Neuron (in vitro differentiated cells): ENCODE results near the gene CTAGE6.
"Not testable (repeated sequence)": the region's sequence is repeated elsewhere in the genome, so short reads cannot be mapped to it uniquely, and the experiment has no call there.

Experiments
- H2AFZ ChIP-seq: one replicate; pipeline ENCODE4 v1.6.1; 2013; ENCODE audit warnings: low read depth, mild to moderate bottlenecking, inconsistent platforms, low read length, moderate library complexity
- H3K27me3 ChIP-seq: one replicate; pipeline ENCODE4 v1.6.1; 2013; ENCODE audit warnings: low read length; ENCODE audit not compliant: insufficient read depth
- H3K36me3 ChIP-seq: one replicate; pipeline ENCODE4 v1.6.1; 2013; ENCODE audit warnings: low read length; ENCODE audit not compliant: insufficient read depth
- H3K4me1 ChIP-seq: one replicate; pipeline ENCODE4 v1.6.1; 2013; ENCODE audit warnings: low read length; ENCODE audit not compliant: insufficient read depth
- H3K4me3 ChIP-seq: 2 replicates; pipeline ENCODE4 v1.5.1; 2013; ENCODE audit warnings: mild to moderate bottlenecking, low read length, moderate library complexity
- H3K9me3 ChIP-seq: one replicate; pipeline ENCODE4 v1.6.1; 2013; ENCODE audit warnings: low read length

Gene CTAGE6

GRCh38 chr7:143757596-143757995 is at the start of gene CTAGE6:
Gene CTAGE6, minus strand, starts transcription at chr7:143757696. Its CDS starts 38 bp downstream, at chr7:143757658.
- not testable (repeated sequence) for H3K4me1 ChIP-seq, H3K27me3 ChIP-seq, H3K9me3 ChIP-seq, H3K4me3 ChIP-seq, H2AFZ ChIP-seq, H3K36me3 ChIP-seq

GRCh38 chr7:143806664-143807071 is 49.2 kb upstream of the CTAGE6 start:
- H3K4me1 ChIP-seq, H3K36me3 ChIP-seq, H3K27me3 ChIP-seq: not testable (repeated sequence)

GRCh38 chr7:143797896-143798290 is 40.4 kb upstream of the CTAGE6 start:
- H3K9me3 ChIP-seq, H3K4me1 ChIP-seq, H3K36me3 ChIP-seq, H3K27me3 ChIP-seq, H3K4me3 ChIP-seq, H2AFZ ChIP-seq: not testable (repeated sequence)

More at GRCh38 chr7:143806664-143807071, 49.2 kb upstream of the CTAGE6 start:
- not testable (repeated sequence) for H3K4me3 ChIP-seq, H2AFZ ChIP-seq, H3K9me3 ChIP-seq

GRCh38 chr7:143797119-143797895 is 39.8 kb upstream of the CTAGE6 start:
- not testable (repeated sequence) for H3K4me3 ChIP-seq, H3K36me3 ChIP-seq, H3K27me3 ChIP-seq, H3K9me3 ChIP-seq, H3K4me1 ChIP-seq, H2AFZ ChIP-seq

DNA sequence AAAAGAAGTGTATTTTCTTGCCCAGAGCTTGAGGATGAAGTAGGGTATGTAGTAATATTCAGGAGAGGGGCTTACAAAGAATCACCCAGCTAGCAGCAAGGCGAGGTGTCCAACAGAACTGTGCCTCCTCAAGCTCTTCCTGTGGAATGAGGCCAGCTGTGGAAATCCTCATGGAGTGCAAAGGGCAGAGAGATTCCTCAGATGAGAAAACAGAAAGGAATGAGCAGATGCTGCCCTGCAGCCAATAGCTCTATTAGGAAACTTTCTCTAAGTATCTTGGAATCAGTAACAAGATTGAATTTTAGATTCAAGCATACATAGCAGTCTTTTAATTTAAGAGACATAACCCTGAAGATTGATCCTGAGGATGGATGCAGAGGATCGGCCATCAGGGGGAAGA is 38.2 kb upstream of the CTAGE6 start:
- H3K4me1 ChIP-seq, H3K36me3 ChIP-seq, H3K4me3 ChIP-seq, H3K9me3 ChIP-seq, H2AFZ ChIP-seq, H3K27me3 ChIP-seq: not testable (repeated sequence)

- H2AFZ ChIP-seq, H3K36me3 ChIP-seq, H3K27me3 ChIP-seq, H3K4me1 ChIP-seq, H3K9me3 ChIP-seq, H3K4me3 ChIP-seq: not testable (repeated sequence)
Observed at GRCh38 chr7:143792633-143793032, 35.1 kb upstream of the CTAGE6 start.

- not testable (repeated sequence) for H2AFZ ChIP-seq, H3K4me1 ChIP-seq, H3K4me3 ChIP-seq, H3K36me3 ChIP-seq, H3K9me3 ChIP-seq, H3K27me3 ChIP-seq
Observed at GRCh38 chr7:143785415-143786182, 28.1 kb upstream of the CTAGE6 start.

DNA sequence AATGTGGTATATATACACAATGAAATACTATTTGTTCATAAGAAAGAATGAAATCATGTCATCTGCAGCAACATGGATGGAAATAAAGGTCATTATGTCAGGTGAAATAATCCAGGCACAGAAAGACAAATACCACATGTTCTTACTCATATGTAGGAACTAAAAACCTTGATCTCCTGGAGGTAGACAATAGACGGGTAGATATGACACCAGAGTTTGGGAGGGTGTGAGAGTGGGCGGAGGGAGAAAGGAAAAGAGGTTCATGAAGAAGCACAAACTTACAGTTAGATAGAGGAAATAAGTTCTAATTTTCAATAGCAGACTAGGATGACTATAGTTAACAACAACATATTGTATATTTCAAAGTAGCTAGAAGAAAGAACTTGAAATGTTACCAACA is 22.1 kb upstream of the CTAGE6 start:
- H3K4me3 ChIP-seq, H2AFZ ChIP-seq, H3K4me1 ChIP-seq, H3K9me3 ChIP-seq, H3K36me3 ChIP-seq, H3K27me3 ChIP-seq: not testable (repeated sequence)

DNA sequence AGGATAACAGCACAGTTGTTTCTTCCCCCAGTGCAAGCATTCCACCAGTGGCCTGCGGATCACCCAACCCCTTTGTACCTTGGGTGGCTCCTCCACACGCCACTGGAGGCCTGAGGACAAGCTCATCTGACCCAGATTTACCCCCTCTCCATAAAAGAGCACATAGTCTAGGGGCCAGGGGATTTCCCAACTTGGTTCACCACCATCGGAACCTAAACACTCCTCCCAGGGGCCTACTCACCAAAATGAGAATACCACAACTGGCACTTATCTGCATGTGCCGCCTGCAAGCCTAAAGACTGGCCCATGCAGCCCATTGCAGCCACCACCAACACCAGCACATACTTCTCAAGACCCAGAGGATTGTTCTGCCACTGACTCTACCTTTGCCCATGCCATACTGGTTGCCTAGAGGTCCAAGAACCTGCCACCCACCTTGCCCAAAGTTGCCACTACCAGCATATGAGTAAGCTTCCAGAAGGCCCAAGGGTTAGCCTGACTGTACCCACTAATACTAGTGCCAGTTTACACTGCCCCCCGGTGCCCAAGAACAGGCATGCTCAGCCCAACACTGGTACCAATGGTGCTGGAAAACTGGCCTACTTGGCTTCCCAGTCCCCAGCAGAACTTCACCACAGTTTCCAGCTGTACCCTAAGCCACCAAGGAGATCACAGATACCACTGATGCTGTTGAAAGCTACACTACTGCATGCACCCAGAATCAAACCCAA is 15.4 kb upstream of the CTAGE6 start:
- not testable (repeated sequence) for H3K4me1 ChIP-seq, H3K9me3 ChIP-seq, H3K27me3 ChIP-seq, H3K4me3 ChIP-seq, H2AFZ ChIP-seq, H3K36me3 ChIP-seq

DNA sequence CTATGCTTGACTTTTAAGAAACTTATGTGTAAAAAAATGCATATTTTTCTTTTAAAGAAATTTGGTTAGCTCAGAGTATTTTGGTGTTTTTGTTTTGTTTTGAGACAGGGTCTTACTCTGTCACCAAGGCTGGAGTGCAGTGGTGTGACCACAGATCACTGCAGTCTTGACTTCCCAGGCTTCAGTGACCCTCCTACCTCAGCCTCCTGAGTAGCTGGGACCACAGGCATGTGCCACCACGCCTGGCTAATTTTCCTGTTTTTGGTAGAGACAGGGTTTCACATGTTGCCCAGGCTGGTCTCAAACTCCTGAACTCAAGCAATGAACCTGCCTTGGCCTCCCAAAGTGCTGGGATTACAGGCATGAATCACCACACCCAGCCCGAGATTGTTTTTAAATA is 10.0 kb upstream of the CTAGE6 start:
- H3K9me3 ChIP-seq, H3K4me1 ChIP-seq, H3K27me3 ChIP-seq, H3K36me3 ChIP-seq, H3K4me3 ChIP-seq, H2AFZ ChIP-seq: not testable (repeated sequence)

DNA sequence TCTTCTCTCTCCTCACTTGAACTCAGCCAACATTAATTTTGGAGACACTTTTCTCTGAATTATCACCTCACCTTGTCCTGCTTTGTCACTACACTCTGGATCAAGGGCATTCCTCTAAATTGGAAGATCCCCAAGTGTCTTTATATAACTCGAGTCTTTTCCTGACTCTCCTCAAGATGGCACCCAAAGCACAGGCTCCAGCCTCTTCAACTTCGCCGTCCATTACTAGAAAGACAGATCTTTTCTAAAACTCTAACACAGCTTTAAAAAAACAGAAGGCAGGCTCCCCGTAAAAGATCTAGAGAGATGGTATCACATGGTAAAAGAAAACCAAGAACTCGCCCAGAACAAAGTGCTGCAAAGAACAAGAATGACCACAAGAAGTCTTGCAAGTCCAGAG is 8.2 kb upstream of the CTAGE6 start:
- not testable (repeated sequence) for H3K27me3 ChIP-seq, H3K36me3 ChIP-seq, H3K9me3 ChIP-seq, H3K4me1 ChIP-seq, H3K4me3 ChIP-seq, H2AFZ ChIP-seq

GRCh38 chr7:143763065-143763464 is 5.6 kb upstream of the CTAGE6 start:
- not testable (repeated sequence) for H3K4me1 ChIP-seq, H3K9me3 ChIP-seq, H3K4me3 ChIP-seq, H3K36me3 ChIP-seq, H3K27me3 ChIP-seq, H2AFZ ChIP-seq

- not testable (repeated sequence) for H3K4me3 ChIP-seq, H3K4me1 ChIP-seq, H2AFZ ChIP-seq, H3K27me3 ChIP-seq, H3K36me3 ChIP-seq, H3K9me3 ChIP-seq
Observed at GRCh38 chr7:143745340-143745739, 12.2 kb downstream of the CTAGE6 start.
